Endothelial cell of umbilical vein (primary cell): ENCODE results near the gene EPSTI1. TPM values are rescaled to one million over a fixed set of nuclear protein-coding genes. Genes with fewer than 3 reads are reported as not detected.

Source experiments
- BruUV-seq: library from RNA; stranded (reverse); fragments of 400-500 nt; replicated peaks from 2 replicates; lab custom pipeline; 2021; lab: Mats Ljungman, UMichigan
- CTCF ChIA-PET: fragments of 300-600, 350-600 bp; sonication (Branson Sonifier 250); formaldehyde crosslinking; loops from one replicate; lab custom pipeline; 2021; ENCODE audit warnings: antibody characterized with exemption, inconsistent platforms; lab: Charles Lee
- POLR2A ChIA-PET: fragments of 300-600, 350-600 bp; sonication (Branson Sonifier 250); formaldehyde crosslinking; loops from one replicate; lab custom pipeline; 2021; ENCODE audit warnings: antibody characterized with exemption, inconsistent platforms; lab: Charles Lee
- DNase-seq: peaks from one replicate; pipeline ENCODE4 v3.0.0-alpha.2; 2011; ENCODE audit warnings: low read depth, low spot score
- FAIRE-seq: peaks from 2 replicates; lab custom pipeline; 2011; peaks lifted over from hg19 to GRCh38; lab: Jason Lieb, UNC
- H2AFZ ChIP-seq: 2 replicates; pipeline ENCODE4 v1.6.0; 2012; ENCODE audit warnings: low read depth, low read length, control low read depth, inconsistent platforms
- H3K27ac ChIP-seq: 2 replicates; pipeline ENCODE4 v1.5.1; 2011; ENCODE audit warnings: low read depth, mild to moderate bottlenecking, control low read depth, low read length, moderate library complexity; ENCODE audit not compliant: insufficient read depth
- H3K27me3 ChIP-seq, 2 experiments: 2 replicates each; pipeline versions ENCODE4 v1.6.0 to v1.6.1; 2011; ENCODE audit warnings: low read length in 2 of 2, mixed read lengths in 1 of 2; ENCODE audit not compliant: control insufficient read depth in 2 of 2, insufficient read depth in 2 of 2
- H3K36me3 ChIP-seq, 2 experiments: 2 replicates in 1 of 2; 3 replicates in 1 of 2; pipeline ENCODE4 v1.5.1; 2011; ENCODE audit warnings: low read length in 2 of 2, mild to moderate bottlenecking in 1 of 2, moderate library complexity in 1 of 2; ENCODE audit not compliant: control insufficient read depth in 2 of 2, insufficient read depth in 2 of 2; ENCODE audit errors: extremely low read depth in 1 of 2
- H3K4me1 ChIP-seq: 3 replicates; pipeline ENCODE4 v1.5.1; 2011; ENCODE audit warnings: mild to moderate bottlenecking, low read length; ENCODE audit not compliant: control insufficient read depth, insufficient read depth; ENCODE audit errors: extremely low read depth
- H3K4me2 ChIP-seq: 2 replicates; pipeline ENCODE4 v1.6.1; 2011; ENCODE audit warnings: low read length, control low read depth, mixed read lengths; ENCODE audit not compliant: insufficient read depth
- H3K4me3 ChIP-seq, 3 experiments: fragments of 200-600 bp in 1 of 3; sonication (generic), shearing (Covaris generic) in 1 of 3; replicated peaks in 1 of 3; 2 replicates each; pipeline ENCODE4 v1.5.1; 2011 to 2016; ENCODE audit warnings: control low read depth in 3 of 3, low read length in 3 of 3, mild to moderate bottlenecking in 2 of 3, inconsistent platforms in 1 of 3, low read depth in 1 of 3, moderate library complexity in 1 of 3; ENCODE audit not compliant: insufficient read depth in 1 of 3
- H3K79me2 ChIP-seq: 2 replicates; pipeline ENCODE4 v1.6.0; 2012; ENCODE audit warnings: low read length, inconsistent platforms; ENCODE audit not compliant: control insufficient read depth, insufficient read depth
- H3K9ac ChIP-seq: replicated peaks from 2 replicates; pipeline ENCODE3; 2011; ENCODE audit warnings: low read length, control low read depth; ENCODE audit not compliant: insufficient read depth; ENCODE audit errors: extremely low read depth
- H3K9me1 ChIP-seq: replicated peaks from 3 replicates; pipeline ENCODE4 v1.6.0; 2011; ENCODE audit warnings: mild to moderate bottlenecking, low read length; ENCODE audit not compliant: control insufficient read depth, insufficient read depth; ENCODE audit errors: extremely low read depth
- H3K9me3 ChIP-seq: replicated peaks from 2 replicates; pipeline ENCODE4 v1.5.1; 2012; ENCODE audit warnings: low read length, inconsistent platforms; ENCODE audit not compliant: control insufficient read depth, insufficient read depth
- H4K20me1 ChIP-seq: replicated peaks from 2 replicates; pipeline ENCODE3; 2011; ENCODE audit warnings: mild to moderate bottlenecking, low read length; ENCODE audit not compliant: control insufficient read depth, insufficient read depth; ENCODE audit errors: extremely low read depth
- EZH2 ChIP-seq: IDR thresholded peaks from 2 replicates; pipeline ENCODE4 v1.6.1; 2012; ENCODE audit warnings: borderline replicate concordance, low read depth, mild to moderate bottlenecking, moderate library complexity, low read length, inconsistent platforms; ENCODE audit not compliant: severe bottlenecking
- FOS ChIP-seq: IDR thresholded peaks from 2 replicates; pipeline ENCODE4 v1.6.1; 2011; ENCODE audit warnings: mild to moderate bottlenecking, low read length, moderate library complexity, borderline replicate concordance; ENCODE audit not compliant: insufficient read depth
- GATA2 ChIP-seq: IDR thresholded peaks from 2 replicates; pipeline ENCODE4 v1.7.0; 2011; ENCODE audit warnings: low read depth, mild to moderate bottlenecking, moderate library complexity, mixed read lengths, low read length; ENCODE audit not compliant: insufficient read length, insufficient read depth
- JUN ChIP-seq: IDR thresholded peaks from 2 replicates; pipeline ENCODE4 v1.6.1; 2011; ENCODE audit warnings: borderline replicate concordance, low read depth; ENCODE audit not compliant: insufficient read length, insufficient read depth
- MYC ChIP-seq: IDR thresholded peaks from one replicate; pipeline ENCODE4 v1.6.1; 2011; ENCODE audit warnings: mild to moderate bottlenecking, low read depth, low read length
- POLR2A ChIP-seq: IDR thresholded peaks from 2 replicates; pipeline ENCODE4 v1.6.1; 2012; ENCODE audit warnings: low read depth, mild to moderate bottlenecking, control low read depth, low read length
- POLR2AphosphoS5 ChIP-seq: IDR thresholded peaks from 2 replicates; pipeline ENCODE4 v1.6.1; 2012; ENCODE audit warnings: low read depth, mild to moderate bottlenecking, control low read depth, low read length, moderate library complexity; ENCODE audit not compliant: insufficient read depth
- dilution Hi-C: fragments of 300-500 bp; cut with MboI; formaldehyde crosslinking; loops from one replicate; pipeline ENCODE4 v1.15.0; 2019; ENCODE audit warnings: low sequenced_read_pairs; ENCODE audit not compliant: extremely low pct_ligation_motif_present
- intact Hi-C: fragments of 100-400 bp; cut with micrococcal nuclease; formaldehyde crosslinking; loops from one replicate; pipeline ENCODE4 v1.10.0; 2022
- polyA plus RNA-seq, 4 experiments: library from polyadenylated mRNA; depleted of rRNA in 3 of 4; stranded (reverse) in 3 of 4; unstranded in 1 of 4; fragments of >200 nt; gene quantifications; 2 replicates each; pipeline versions ENCODE4 v1.2.1 to v1.2.3, GENCODE V29; 2011 to 2012; ENCODE audit warnings: missing spikeins in 1 of 4
- total RNA-seq: library from RNA; stranded (reverse); gene quantifications from 2 replicates; pipeline ENCODE4 v1.2.3, GENCODE V29; 2021
- TF ChIP-seq, protein P1 (sequence below), 2 donors: IDR thresholded peaks; 1 replicate in 1 of 2; 2 replicates in 1 of 2; pipeline ENCODE4 v1.5.1; 2011; ENCODE audit warnings: low read length in 2 of 2, mild to moderate bottlenecking in 2 of 2, moderate library complexity in 2 of 2, control low read depth in 1 of 2, inconsistent platforms in 1 of 2, low read depth in 1 of 2; ENCODE audit not compliant: insufficient read depth in 1 of 2; ENCODE audit errors: extremely low read depth in 1 of 2
- TF ChIP-seq, protein P2 (sequence below): IDR thresholded peaks from 2 replicates; pipeline ENCODE4 v1.6.1; 2011; ENCODE audit not compliant: insufficient read depth, insufficient read length

Gene EPSTI1
- total and polyA plus RNA-seq, 2 donors (not counting 3 experiments of a cell fraction or from before 2014, with no cell fraction given): 0.77 to 3.1 TPM

DNA sequence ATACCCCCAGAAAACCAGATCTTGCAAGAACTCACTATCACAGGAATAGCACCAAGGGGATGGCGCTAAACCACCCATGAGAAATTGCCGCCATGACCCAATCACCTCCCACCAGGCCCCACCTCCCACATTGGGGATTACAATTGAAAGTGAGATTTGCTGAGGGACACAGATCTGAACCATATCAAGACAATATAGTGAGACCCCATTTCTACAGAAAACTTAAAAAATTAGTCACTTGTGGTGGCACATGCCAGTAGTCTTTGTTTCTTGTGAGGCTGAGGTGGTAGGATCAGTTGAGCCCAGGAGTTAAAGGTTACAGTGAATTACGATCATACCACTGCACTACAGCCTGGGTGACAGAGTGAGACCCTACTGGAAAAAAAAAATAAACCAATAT lies 41.0 kb upstream of the EPSTI1 start:
- H3K79me2 ChIP-seq: peaks cover 35% of the 10 kb centered on the region
- FAIRE-seq: no peak
- dilution Hi-C loops: no loop called here

More for the DNA sequence above, 41.0 kb upstream of the EPSTI1 start:
- intact Hi-C loops: no loop called here
- TF ChIP-seq POLR2AphosphoS5: no peak
- no peak for TF ChIP-seq POLR2A
- TF ChIP-seq, protein P1, sequence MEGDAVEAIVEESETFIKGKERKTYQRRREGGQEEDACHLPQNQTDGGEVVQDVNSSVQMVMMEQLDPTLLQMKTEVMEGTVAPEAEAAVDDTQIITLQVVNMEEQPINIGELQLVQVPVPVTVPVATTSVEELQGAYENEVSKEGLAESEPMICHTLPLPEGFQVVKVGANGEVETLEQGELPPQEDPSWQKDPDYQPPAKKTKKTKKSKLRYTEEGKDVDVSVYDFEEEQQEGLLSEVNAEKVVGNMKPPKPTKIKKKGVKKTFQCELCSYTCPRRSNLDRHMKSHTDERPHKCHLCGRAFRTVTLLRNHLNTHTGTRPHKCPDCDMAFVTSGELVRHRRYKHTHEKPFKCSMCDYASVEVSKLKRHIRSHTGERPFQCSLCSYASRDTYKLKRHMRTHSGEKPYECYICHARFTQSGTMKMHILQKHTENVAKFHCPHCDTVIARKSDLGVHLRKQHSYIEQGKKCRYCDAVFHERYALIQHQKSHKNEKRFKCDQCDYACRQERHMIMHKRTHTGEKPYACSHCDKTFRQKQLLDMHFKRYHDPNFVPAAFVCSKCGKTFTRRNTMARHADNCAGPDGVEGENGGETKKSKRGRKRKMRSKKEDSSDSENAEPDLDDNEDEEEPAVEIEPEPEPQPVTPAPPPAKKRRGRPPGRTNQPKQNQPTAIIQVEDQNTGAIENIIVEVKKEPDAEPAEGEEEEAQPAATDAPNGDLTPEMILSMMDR (IDR thresholded peaks at IDR 0.05; ENCODE audit: extremely low read depth in 1 of 2, insufficient read depth in 1 of 2, low read depth in 1 of 2, low read length in 2 of 2): no peak
- no peak for TF ChIP-seq GATA2
- TF ChIP-seq, protein P2, sequence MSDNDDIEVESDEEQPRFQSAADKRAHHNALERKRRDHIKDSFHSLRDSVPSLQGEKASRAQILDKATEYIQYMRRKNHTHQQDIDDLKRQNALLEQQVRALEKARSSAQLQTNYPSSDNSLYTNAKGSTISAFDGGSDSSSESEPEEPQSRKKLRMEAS: no peak
- TF ChIP-seq EZH2: no peak
- no peak for TF ChIP-seq JUN
- TF ChIP-seq FOS: no peak
- TF ChIP-seq MYC: no peak
- CTCF ChIA-PET: interaction anchor here (1.3 kb wide), 1 partner anchor 43 kb away, joined by 3 read pairs; no protein-coding TSS in a partner anchor
- Histone ChIP-seq H2AFZ (no peak overlapping the region), H4K20me1 (no peaks in the 10 kb centered on the region), H3K9me3 (no peaks in the 10 kb centered on the region), H3K36me3 (no peaks in the 10 kb centered on the region), H3K27me3 (no peaks in the 10 kb centered on the region), H3K4me1 (no peaks in the 10 kb centered on the region), H3K9ac (no peak overlapping the region), H3K4me2 (no peak overlapping the region), H3K27ac (no peak overlapping the region), H3K4me3 (no peak overlapping the region), H3K9me1 (no peaks in the 10 kb centered on the region)
- POLR2A ChIA-PET: no interaction called here
- no peak for DNase-seq
- no TSS peak for BruUV-seq
